ENCODE measurements around the gene PHACTR3. TPM values are rescaled to one million over a fixed set of nuclear protein-coding genes. Genes with fewer than 3 reads are reported as not detected.

Gene PHACTR3
- polyA plus RNA-seq, 2 of the 4 experiments (the other 2 are of a cell fraction): not detected

DNA sequence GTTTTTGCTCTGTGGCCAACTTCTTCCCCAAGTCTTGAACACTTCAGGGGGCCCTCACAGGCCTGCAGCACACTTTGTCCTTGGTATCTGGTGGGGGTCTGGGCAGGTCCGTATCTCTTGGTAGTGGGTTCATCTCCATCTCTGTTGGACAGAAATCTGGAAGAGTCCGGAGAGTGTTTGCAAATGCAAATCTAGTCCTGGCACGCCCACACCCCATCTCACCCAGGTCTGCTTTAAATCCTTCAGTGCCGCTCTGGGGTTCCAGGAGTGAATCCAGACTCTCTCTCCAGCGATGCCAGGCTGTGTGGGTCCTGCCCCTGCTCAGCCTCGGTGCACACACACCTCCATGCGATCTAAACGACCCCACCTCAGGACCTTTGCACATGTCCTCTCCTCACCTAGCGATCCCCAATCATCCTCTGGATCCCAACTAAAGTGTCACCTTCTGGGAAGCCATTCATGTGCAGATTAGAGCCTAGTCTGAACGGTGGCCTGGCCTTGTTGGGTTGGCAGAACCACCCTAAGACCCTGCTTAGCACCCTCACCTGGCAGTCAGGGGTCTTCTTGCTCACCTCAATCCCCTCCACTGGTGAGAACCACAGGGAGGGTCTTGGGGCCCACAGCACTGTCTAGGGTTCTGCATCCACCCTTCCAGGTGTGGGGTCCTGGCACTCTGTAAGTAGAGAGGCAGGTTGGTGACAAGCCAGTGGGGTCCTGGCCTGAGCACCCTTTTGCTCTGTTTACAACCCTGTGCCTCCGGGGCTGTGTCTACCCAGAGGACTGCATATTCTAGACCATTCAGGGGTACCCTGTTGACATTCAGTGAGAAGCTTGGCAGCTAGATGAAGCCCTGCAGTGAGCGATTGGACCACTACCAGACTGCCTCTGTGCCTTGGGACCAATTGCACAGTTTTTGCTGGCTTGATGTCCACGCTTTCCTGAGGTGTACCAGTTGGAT is 228.3 kb downstream of the PHACTR3 start:
- no peak overlapping the region for H3K4me2 ChIP-seq
- FAIRE-seq (no peak), ATAC-seq (no peak), DNase-seq (ENCODE audit: low read depth in 1 of 2, low spot score in 1 of 2) (no peak)
- POLR2A ChIA-PET: no interaction called here
- no peaks in the 10 kb centered on the region for H3K4me1 ChIP-seq
- TF ChIP-seq KDM1A (IDR thresholded peaks at IDR 0.05; ENCODE audit: low read depth) (no peak), KDM5A (IDR thresholded peaks at IDR 0.05) (no peak), MAX (IDR thresholded peaks at IDR 0.05) (no peak), EHF (CRISPR knock-in tag; IDR thresholded peaks at IDR 0.05) (no peak), POLR2AphosphoS2 (conservative IDR thresholded peaks at IDR 0.05; ENCODE audit: low read length) (no peak), RARB (CRISPR knock-in tag; IDR thresholded peaks at IDR 0.05) (no peak), HEYL (CRISPR knock-in tag; IDR thresholded peaks at IDR 0.05) (no peak), USF2 (IDR thresholded peaks at IDR 0.05) (no peak), TFCP2L1 (CRISPR knock-in tag; IDR thresholded peaks at IDR 0.05) (no peak), TP53 (CRISPR knock-in tag; IDR thresholded peaks at IDR 0.05) (no peak), RAD21 (conservative IDR thresholded peaks at IDR 0.05 in 1 of 2, IDR thresholded peaks at IDR 0.05 in 1 of 2) (no peak), RNF2 (IDR thresholded peaks at IDR 0.05; ENCODE audit: borderline replicate concordance, low read depth) (no peak), RCOR1 (IDR thresholded peaks at IDR 0.05; ENCODE audit: low read depth, low read length) (no peak), MAZ (IDR thresholded peaks at IDR 0.05; ENCODE audit: borderline replicate concordance, low read depth, low read length) (no peak), FOSB (CRISPR knock-in tag; IDR thresholded peaks at IDR 0.05) (no peak), FOXS1 (CRISPR knock-in tag; IDR thresholded peaks at IDR 0.05) (no peak), PHF8 (IDR thresholded peaks at IDR 0.05; ENCODE audit: borderline replicate concordance, low read depth) (no peak), CEBPB (IDR thresholded peaks at IDR 0.05) (no peak)
- TF ChIP-seq, protein P1, sequence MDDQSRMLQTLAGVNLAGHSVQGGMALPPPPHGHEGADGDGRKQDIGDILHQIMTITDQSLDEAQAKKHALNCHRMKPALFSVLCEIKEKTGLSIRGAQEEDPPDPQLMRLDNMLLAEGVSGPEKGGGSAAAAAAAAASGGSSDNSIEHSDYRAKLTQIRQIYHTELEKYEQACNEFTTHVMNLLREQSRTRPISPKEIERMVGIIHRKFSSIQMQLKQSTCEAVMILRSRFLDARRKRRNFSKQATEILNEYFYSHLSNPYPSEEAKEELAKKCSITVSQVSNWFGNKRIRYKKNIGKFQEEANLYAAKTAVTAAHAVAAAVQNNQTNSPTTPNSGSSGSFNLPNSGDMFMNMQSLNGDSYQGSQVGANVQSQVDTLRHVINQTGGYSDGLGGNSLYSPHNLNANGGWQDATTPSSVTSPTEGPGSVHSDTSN (IDR thresholded peaks at IDR 0.05): no peak
- TF ChIP-seq, protein P2, sequence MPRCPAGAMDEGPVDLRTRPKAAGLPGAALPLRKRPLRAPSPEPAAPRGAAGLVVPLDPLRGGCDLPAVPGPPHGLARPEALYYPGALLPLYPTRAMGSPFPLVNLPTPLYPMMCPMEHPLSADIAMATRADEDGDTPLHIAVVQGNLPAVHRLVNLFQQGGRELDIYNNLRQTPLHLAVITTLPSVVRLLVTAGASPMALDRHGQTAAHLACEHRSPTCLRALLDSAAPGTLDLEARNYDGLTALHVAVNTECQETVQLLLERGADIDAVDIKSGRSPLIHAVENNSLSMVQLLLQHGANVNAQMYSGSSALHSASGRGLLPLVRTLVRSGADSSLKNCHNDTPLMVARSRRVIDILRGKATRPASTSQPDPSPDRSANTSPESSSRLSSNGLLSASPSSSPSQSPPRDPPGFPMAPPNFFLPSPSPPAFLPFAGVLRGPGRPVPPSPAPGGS (IDR thresholded peaks at IDR 0.05): no peak
- 33% methylated on average over 9 of the region's 13 CpGs for WGBS (ENCODE audit: missing lambda C conversion rate)
- CTCF ChIA-PET: interaction anchor here (1.6 kb wide), 1 partner anchor 19 kb away, joined by 4 read pairs; no protein-coding TSS in a partner anchor
- no peak overlapping the region for H3K4me3 ChIP-seq
- no peak overlapping the region for H3K27ac ChIP-seq
- no peaks in the 10 kb centered on the region for H3K9me3 ChIP-seq

- no peak overlapping the region for H3K4me3 ChIP-seq
- DNase-seq (ENCODE audit: low read depth in 1 of 2, low spot score in 1 of 2) (no peak), ATAC-seq (no peak), FAIRE-seq (no peak)
- TF ChIP-seq, protein P3, sequence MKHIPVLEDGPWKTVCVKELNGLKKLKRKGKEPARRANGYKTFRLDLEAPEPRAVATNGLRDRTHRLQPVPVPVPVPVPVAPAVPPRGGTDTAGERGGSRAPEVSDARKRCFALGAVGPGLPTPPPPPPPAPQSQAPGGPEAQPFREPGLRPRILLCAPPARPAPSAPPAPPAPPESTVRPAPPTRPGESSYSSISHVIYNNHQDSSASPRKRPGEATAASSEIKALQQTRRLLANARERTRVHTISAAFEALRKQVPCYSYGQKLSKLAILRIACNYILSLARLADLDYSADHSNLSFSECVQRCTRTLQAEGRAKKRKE (CRISPR knock-in tag; IDR thresholded peaks at IDR 0.05; ENCODE audit: low read depth): no peak
- TF ChIP-seq PHF8 (IDR thresholded peaks at IDR 0.05; ENCODE audit: borderline replicate concordance, low read depth): no peak
- no peak for TF ChIP-seq RNF2 (IDR thresholded peaks at IDR 0.05; ENCODE audit: borderline replicate concordance, low read depth)
- no peak for TF ChIP-seq ZSCAN20 (CRISPR knock-in tag; IDR thresholded peaks at IDR 0.05)
- TF ChIP-seq BHLHE40 (IDR thresholded peaks at IDR 0.05; ENCODE audit: low read depth, low read length): no peak
- no peak for TF ChIP-seq JUN (IDR thresholded peaks at IDR 0.05)
- no peak for TF ChIP-seq ESRRA (IDR thresholded peaks at IDR 0.05; ENCODE audit: borderline replicate concordance, low read length)
- TF ChIP-seq GATA3 (IDR thresholded peaks at IDR 0.05; ENCODE audit: borderline replicate concordance): no peak
- TF ChIP-seq, protein P4, sequence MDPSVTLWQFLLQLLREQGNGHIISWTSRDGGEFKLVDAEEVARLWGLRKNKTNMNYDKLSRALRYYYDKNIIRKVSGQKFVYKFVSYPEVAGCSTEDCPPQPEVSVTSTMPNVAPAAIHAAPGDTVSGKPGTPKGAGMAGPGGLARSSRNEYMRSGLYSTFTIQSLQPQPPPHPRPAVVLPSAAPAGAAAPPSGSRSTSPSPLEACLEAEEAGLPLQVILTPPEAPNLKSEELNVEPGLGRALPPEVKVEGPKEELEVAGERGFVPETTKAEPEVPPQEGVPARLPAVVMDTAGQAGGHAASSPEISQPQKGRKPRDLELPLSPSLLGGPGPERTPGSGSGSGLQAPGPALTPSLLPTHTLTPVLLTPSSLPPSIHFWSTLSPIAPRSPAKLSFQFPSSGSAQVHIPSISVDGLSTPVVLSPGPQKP (IDR thresholded peaks at IDR 0.05; ENCODE audit: low read depth, low read length): no peak
- TF ChIP-seq HES2 (IDR thresholded peaks at IDR 0.05): no peak
- TF ChIP-seq CBX2 (IDR thresholded peaks at IDR 0.05; ENCODE audit: borderline replicate concordance, low read depth): no peak
- H3K4me1 ChIP-seq: no peaks in the 10 kb centered on the region
- ChIA-PET CTCF (interaction anchor here (0.5 to 2.6 kb wide), 3 partner anchors 14 to 114 kb away, joined by 3 to 7 read pairs (median 3); no protein-coding TSS in a partner anchor), POLR2A (no interaction called here)
- H3K9me3 ChIP-seq: no peaks in the 10 kb centered on the region
- no peak overlapping the region for H3K4me2 ChIP-seq
- no peak overlapping the region for H3K27ac ChIP-seq
- WGBS (ENCODE audit: missing lambda C conversion rate): 44% methylated on average over 2 of the region's 2 CpGs
These were observed 230.7 kb downstream of the PHACTR3 start for GRCh38 chr20:59835057-59835447.

Measured in A549 (cell line).